CD14-positive monocyte (primary cell): Measurements from ENCODE around the gene ITPKB. TPM values are rescaled to one million over a fixed set of nuclear protein-coding genes. Genes with fewer than 3 reads are reported as not detected.

Experiments
- DNase-seq, 3 donors: peaks; one replicate each; pipeline ENCODE4 v3.0.0-alpha.2; 2011 to 2022
- H2AFZ ChIP-seq: 2 replicates; pipeline ENCODE4 v1.6.0; 2012; ENCODE audit warnings: mild to moderate bottlenecking, low read depth, low read length, inconsistent platforms; ENCODE audit not compliant: insufficient read depth, poor library complexity, severe bottlenecking
- H3K27ac ChIP-seq, 2 donors: 1 replicate in 1 of 2; 2 replicates in 1 of 2; pipeline ENCODE4 v1.5.1; 2012 to 2013; ENCODE audit warnings: low read length in 2 of 2, control low read depth in 1 of 2, inconsistent platforms in 1 of 2, low read depth in 1 of 2, mild to moderate bottlenecking in 1 of 2
- H3K27me3 ChIP-seq, 2 donors: one replicate each; pipeline versions ENCODE4 v1.6.0 to v1.6.1; 2011 to 2013; ENCODE audit warnings: low read length in 2 of 2; ENCODE audit not compliant: control insufficient read depth in 2 of 2, insufficient read depth in 2 of 2
- H3K36me3 ChIP-seq, 2 donors: replicated peaks in 1 of 2; 1 replicate in 1 of 2; 2 replicates in 1 of 2; pipeline versions ENCODE4 v1.5.1 to v1.6.1; 2012 to 2013; ENCODE audit warnings: low read length in 2 of 2, control low read depth in 1 of 2, inconsistent platforms in 1 of 2, mild to moderate bottlenecking in 1 of 2; ENCODE audit not compliant: insufficient read depth in 2 of 2, control insufficient read depth in 1 of 2
- H3K4me1 ChIP-seq, 2 donors: 1 replicate in 1 of 2; 2 replicates in 1 of 2; pipeline versions ENCODE4 v1.5.1 to v1.6.1; 2012 to 2013; ENCODE audit warnings: low read length in 2 of 2, control low read depth in 1 of 2, inconsistent platforms in 1 of 2, mild to moderate bottlenecking in 1 of 2, moderate library complexity in 1 of 2; ENCODE audit not compliant: insufficient read depth in 2 of 2, control insufficient read depth in 1 of 2
- H3K4me2 ChIP-seq: replicated peaks from 2 replicates; pipeline ENCODE3; 2012; ENCODE audit warnings: low read length, moderate library complexity, mild to moderate bottlenecking; ENCODE audit not compliant: poor library complexity, severe bottlenecking; ENCODE audit errors: extremely low read depth
- H3K4me3 ChIP-seq, 3 experiments: fragments of 200-600 bp in 1 of 3; sonication (generic) in 1 of 3; replicated peaks in 1 of 3; 1 replicate in 2 of 3; 2 replicates in 1 of 3; pipeline ENCODE4 v1.5.1; 2011 to 2013; ENCODE audit warnings: low read length in 3 of 3, mild to moderate bottlenecking in 3 of 3, control low read depth in 2 of 3, low read depth in 2 of 3, inconsistent platforms in 1 of 3, moderate library complexity in 1 of 3
- H3K79me2 ChIP-seq: 2 replicates; pipeline ENCODE4 v1.6.0; 2012; ENCODE audit warnings: mild to moderate bottlenecking, control low read depth, inconsistent platforms, low read length, moderate library complexity; ENCODE audit not compliant: insufficient read depth
- H3K9ac ChIP-seq: 2 replicates; pipeline ENCODE4 v1.6.0; 2017; ENCODE audit warnings: low read length, mild to moderate bottlenecking; ENCODE audit not compliant: insufficient read depth, poor library complexity, severe bottlenecking
- H3K9me3 ChIP-seq, 2 donors: replicated peaks in 1 of 2; 1 replicate in 1 of 2; 2 replicates in 1 of 2; pipeline versions ENCODE4 v1.5.1 to v1.6.1; 2012 to 2013; ENCODE audit warnings: low read length in 2 of 2, control low read depth in 1 of 2; ENCODE audit not compliant: control insufficient read depth in 1 of 2, insufficient read depth in 1 of 2
- H4K20me1 ChIP-seq: 2 replicates; pipeline ENCODE4 v1.6.0; 2012; ENCODE audit warnings: mild to moderate bottlenecking, low read length, control low read depth, moderate library complexity; ENCODE audit not compliant: insufficient read depth
- H3K27ac Mint-ChIP-seq, 7 donors: one replicate each; pipeline ENCODE4 v1.8.0; 2020; ENCODE audit warnings: mild to moderate bottlenecking in 7 of 7, mixed read lengths in 7 of 7, moderate library complexity in 6 of 7, inconsistent platforms in 2 of 7
- H3K27me3 Mint-ChIP-seq, 3 donors: one replicate each; pipeline ENCODE4 v1.8.0; 2021 to 2022; ENCODE audit warnings: low read depth in 3 of 3, mild to moderate bottlenecking in 3 of 3, mixed read lengths in 3 of 3, moderate library complexity in 3 of 3, inconsistent platforms in 1 of 3
- H3K36me3 Mint-ChIP-seq, 2 donors: one replicate each; pipeline ENCODE4 v1.8.0; 2020; ENCODE audit warnings: mixed read lengths in 2 of 2, inconsistent platforms in 1 of 2, mild to moderate bottlenecking in 1 of 2
- H3K4me1 Mint-ChIP-seq: one replicate; pipeline ENCODE4 v1.8.0; 2020; ENCODE audit warnings: mild to moderate bottlenecking, mixed read lengths
- H3K4me3 Mint-ChIP-seq, 2 donors: one replicate each; pipeline ENCODE4 v1.8.0; 2020; ENCODE audit warnings: mild to moderate bottlenecking in 2 of 2, mixed read lengths in 2 of 2, moderate library complexity in 1 of 2
- H3K9me3 Mint-ChIP-seq, 7 donors: one replicate each; pipeline ENCODE4 v1.8.0; 2020 to 2022; ENCODE audit warnings: mixed read lengths in 7 of 7, mild to moderate bottlenecking in 6 of 7, moderate library complexity in 6 of 7, inconsistent platforms in 2 of 7
- CTCF ChIP-seq: fragments of 200-600 bp; IDR thresholded peaks from one replicate; pipeline ENCODE4 v1.8.0; 2022; ENCODE audit warnings: antibody characterized with exemption, mild to moderate bottlenecking
- WGBS: methylation state at CpG from one replicate; pipeline ENCODE4 v1.1.5; 2013; ENCODE audit warnings: missing lambda C conversion rate; ENCODE audit not compliant: insufficient coverage; 5-methylcytosine and 5-hydroxymethylcytosine counted together
- intact Hi-C, 2 donors: fragments of 100-400 bp; cut with micrococcal nuclease; formaldehyde crosslinking; loops; one replicate each; pipeline versions ENCODE4 v1.15.0 to v1.15.1; 2023
- polyA plus RNA-seq, 3 donors: library from polyadenylated mRNA; depleted of rRNA in 1 of 3; unstranded in 2 of 3; stranded (reverse) in 1 of 3; fragments of 300-500 nt in 2 of 3; fragments of >200 nt in 1 of 3; fragmentation: Illumina TruSeq in 2 of 3; gene quantifications; 1 replicate in 2 of 3; 2 replicates in 1 of 3; pipeline ENCODE4 v1.2.3, GENCODE V29; 2012 to 2021

Gene ITPKB
- polyA plus RNA-seq, 3 donors, result 7.3 to 14.4 (median 10.2) TPM

GRCh38 chr1:226763905-226764264 lies 24.8 kb upstream of the ITPKB start:
- H3K4me2 ChIP-seq, result no peak overlapping the region
- Mint-ChIP-seq H3K4me1 (no peaks in the 10 kb centered on the region), H3K4me3 (no peak overlapping the region), H3K27ac (no peak overlapping the region), H3K9me3 (peaks cover 0 to 3% (median 0%) of the 10 kb centered on the region in 7 donors), H3K36me3 (no peaks in the 10 kb centered on the region), H3K27me3 (peaks cover 2 to 15% (median 5%) of the 10 kb centered on the region in 3 donors)
- no peaks in the 10 kb centered on the region for H3K79me2 ChIP-seq
- H3K27ac ChIP-seq, result no peak overlapping the region
- H3K4me3 ChIP-seq, result no peak overlapping the region
- H2AFZ ChIP-seq, result no peak overlapping the region
- DNase-seq, result peak in 1 of 3 donors; percentile 8
- H3K9me3 ChIP-seq, result no peaks in the 10 kb centered on the region
- H3K27me3 ChIP-seq, result no peaks in the 10 kb centered on the region
- no peak for TF ChIP-seq CTCF
- no peaks in the 10 kb centered on the region for H3K36me3 ChIP-seq
- H4K20me1 ChIP-seq, result no peaks in the 10 kb centered on the region
- H3K4me1 ChIP-seq, result no peaks in the 10 kb centered on the region
- WGBS, result 10% methylated on average over 2 of the region's 4 CpGs
- intact Hi-C loops, result no loop called here
- H3K9ac ChIP-seq, result no peak overlapping the region

- Histone ChIP-seq H3K79me2 (no peaks in the 10 kb centered on the region), H3K9me3 (no peaks in the 10 kb centered on the region), H3K27ac (no peak overlapping the region), H3K4me3 (no peak overlapping the region), H3K27me3 (no peaks in the 10 kb centered on the region), H3K9ac (no peak overlapping the region), H3K4me2 (no peak overlapping the region), H4K20me1 (no peaks in the 10 kb centered on the region), H3K36me3 (no peaks in the 10 kb centered on the region), H2AFZ (no peak overlapping the region), H3K4me1 (no peaks in the 10 kb centered on the region)
- Mint-ChIP-seq H3K4me1 (no peaks in the 10 kb centered on the region), H3K9me3 (peaks cover 0 to 3% (median 0%) of the 10 kb centered on the region in 7 donors), H3K36me3 (no peaks in the 10 kb centered on the region), H3K27me3 (peaks cover 2 to 15% (median 5%) of the 10 kb centered on the region in 3 donors), H3K27ac (no peak overlapping the region), H3K4me3 (no peak overlapping the region)
- intact Hi-C loops, result no loop called here
- 100% methylated on average over 2 of the region's 7 CpGs for WGBS
- DNase-seq, result no peak
- no peak for TF ChIP-seq CTCF
Measured at GRCh38 chr1:226762988-226763904, 24.2 kb upstream of the ITPKB start.
